AG04450 (cell line): ENCODE data around the gene TANGO2. TPM values are rescaled to one million over a fixed set of nuclear protein-coding genes. Genes with fewer than 3 reads are reported as not detected.

Experiments
- CTCF ChIA-PET: fragments of 300-600, 350-600 bp; formaldehyde crosslinking; extraction: SDS; loops from one replicate; lab custom pipeline; 2022; ENCODE audit warnings: antibody characterized with exemption, inconsistent platforms; lab: Charles Lee
- POLR2A ChIA-PET: fragments of 350-600 bp; formaldehyde crosslinking; extraction: SDS; loops from one replicate; lab custom pipeline; 2021; ENCODE audit warnings: antibody characterized with exemption, inconsistent platforms; lab: Yijun Ruan, JAX
- DNase-seq: peaks from one replicate; pipeline ENCODE4 v3.0.0-alpha.2; 2011; ENCODE audit warnings: low read depth, low spot score
- H3K27ac ChIP-seq: one replicate; pipeline ENCODE4 v1.5.1; 2012; ENCODE audit warnings: low read depth, low read length, control low read depth
- H3K27me3 ChIP-seq: one replicate; pipeline ENCODE4 v1.6.0; 2012; ENCODE audit warnings: low read length; ENCODE audit not compliant: control insufficient read depth, insufficient read depth
- H3K4me3 ChIP-seq: 2 replicates; pipeline ENCODE4 v1.5.1; 2011; ENCODE audit warnings: mild to moderate bottlenecking, low read depth, low read length, control low read depth
- H3K9me3 ChIP-seq: 2 replicates; pipeline ENCODE4 v1.5.1; 2012; ENCODE audit warnings: low read length; ENCODE audit not compliant: control insufficient read depth, insufficient read depth
- CTCF ChIP-seq: IDR thresholded peaks from 2 replicates; pipeline ENCODE4 v1.5.1; 2011; ENCODE audit warnings: low read depth, low read length, control low read depth, inconsistent platforms
- polyA plus RNA-seq: library from polyadenylated mRNA; depleted of rRNA; stranded (reverse); fragments of >200 nt; gene quantifications from 2 replicates; pipeline ENCODE4 v1.2.3, GENCODE V29; 2011; rRNA removed
- small RNA-seq: library from RNA; depleted of rRNA; stranded (forward); fragments of <200 nt; gene quantifications from one replicate; pipeline ENCODE3, GENCODE V24; 2012; ENCODE audit warnings: low read depth; ENCODE audit not compliant: insufficient read length

The TANGO2 gene
- polyA plus RNA-seq, 1 experiment, result 21.3 TPM

DNA sequence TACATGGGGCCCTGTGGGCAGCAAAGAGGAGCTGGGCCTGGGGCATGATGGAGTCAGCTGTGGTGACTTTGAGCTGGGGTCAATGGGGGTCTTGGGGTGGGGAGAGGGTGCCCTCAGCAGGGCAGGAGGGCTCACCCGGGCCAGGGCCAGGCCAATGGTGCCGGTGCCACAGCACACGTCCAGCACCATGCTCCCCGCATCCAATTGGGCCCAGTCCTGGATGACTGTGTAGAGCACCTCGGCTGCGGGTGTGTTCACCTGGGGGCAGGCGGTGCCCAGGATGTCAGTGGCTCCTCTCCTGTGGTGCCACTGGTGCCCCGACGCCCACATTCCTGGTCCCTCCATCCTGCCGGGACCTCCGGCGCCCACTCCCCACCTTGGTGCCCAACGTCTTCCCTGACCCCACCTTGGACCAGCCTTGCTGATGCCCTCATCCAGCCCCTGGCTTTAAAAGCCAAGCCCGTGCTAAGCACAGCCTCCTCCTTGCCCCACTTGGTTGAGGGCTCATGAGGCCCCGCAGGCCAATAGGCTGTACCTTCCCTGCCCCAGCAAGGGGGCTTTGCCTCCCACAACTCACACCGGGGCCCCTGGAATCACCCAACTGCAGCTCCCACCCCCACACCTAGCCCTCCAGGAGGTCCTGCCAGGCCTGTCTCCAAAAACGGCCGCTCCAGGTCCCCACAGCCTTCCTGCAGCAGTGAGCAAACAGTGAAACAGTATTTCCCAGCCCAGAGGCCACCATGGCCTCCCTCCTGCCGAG is 92.8 kb downstream of the TANGO2 start:
- ChIA-PET POLR2A (no interaction called here), CTCF (no interaction called here)
- no peak for DNase-seq
- Histone ChIP-seq H3K4me3 (no peak overlapping the region), H3K9me3 (no peaks in the 10 kb centered on the region; the same call in 1 of the 2 replicates), H3K27ac (no peak overlapping the region), H3K27me3 (no peaks in the 10 kb centered on the region)
- TF ChIP-seq CTCF, result no peak

DNA sequence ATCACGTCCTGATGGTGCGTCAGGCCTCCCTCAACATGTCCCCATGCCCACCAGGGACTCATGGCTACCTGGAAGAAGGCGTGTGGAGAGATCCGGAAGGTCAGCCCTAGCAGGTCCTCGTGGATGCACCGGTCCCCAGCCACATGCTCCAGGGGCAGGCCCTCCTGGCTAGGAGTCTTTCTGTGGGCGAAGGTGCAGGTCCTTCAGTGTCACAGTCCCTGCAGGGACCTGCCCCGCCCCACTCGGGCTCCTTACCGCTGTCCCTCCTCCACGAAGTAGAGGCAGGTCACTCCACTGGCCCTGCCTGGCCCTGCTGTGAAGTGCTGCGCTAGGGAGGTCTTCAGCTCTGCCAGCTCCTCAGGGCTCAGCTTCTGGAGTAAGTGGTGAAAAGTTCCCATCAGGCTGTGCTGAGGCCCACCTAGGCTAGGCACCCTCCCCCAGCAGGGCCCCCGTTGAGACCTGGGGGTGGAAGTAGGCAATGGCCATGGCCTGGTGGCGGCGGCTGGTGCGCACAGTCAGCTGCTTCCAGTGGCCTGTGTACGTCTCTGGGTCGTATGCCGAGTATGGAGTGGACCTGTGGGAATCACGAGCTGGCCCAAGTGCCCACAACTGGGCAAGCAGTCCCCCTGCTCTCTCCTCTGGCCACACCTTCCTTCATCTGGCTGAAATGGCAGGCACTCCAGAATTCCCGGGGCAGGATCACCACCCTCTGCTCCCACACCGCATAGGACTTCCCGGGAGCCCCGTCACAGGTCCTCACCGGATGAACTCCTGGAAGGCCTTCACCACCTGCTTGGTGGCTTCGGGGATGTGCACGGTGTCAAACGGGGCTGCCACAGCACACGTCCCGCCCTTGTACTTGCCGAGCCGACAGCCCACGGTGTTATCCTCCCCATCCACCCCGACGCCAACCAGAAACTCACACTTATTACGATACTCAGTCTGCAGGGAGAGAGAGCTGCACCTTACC is 93.9 kb downstream of the TANGO2 start:
- DNase-seq, result no peak
- Histone ChIP-seq H3K4me3 (no peak overlapping the region), H3K27ac (no peak overlapping the region), H3K9me3 (no peaks in the 10 kb centered on the region; the same call in 1 of the 2 replicates), H3K27me3 (no peaks in the 10 kb centered on the region)
- no peak for TF ChIP-seq CTCF
- CTCF ChIA-PET, result no interaction called here
- POLR2A ChIA-PET, result no interaction called here

GRCh38 chr22:20115691-20116375 is 94.9 kb downstream of the TANGO2 start, which contains the start of gene RANBP1:
Gene RANBP1, plus strand, starts transcription at chr22:20116104. Its CDS starts 81 bp downstream, at chr22:20116185.
- Histone ChIP-seq H3K4me3 (peak within 1 kb of the TSS; percentile 98), H3K27ac (peak within 1 kb of the TSS; percentile 75), H3K9me3 (no peaks in the 10 kb centered on the region; the same call in 1 of the 2 replicates), H3K27me3 (no peaks in the 10 kb centered on the region)
- DNase-seq, result no peak
- CTCF ChIA-PET, result no interaction called here
- TF ChIP-seq CTCF, result no peak
- POLR2A ChIA-PET, result interaction anchor here (2.7 kb wide), 1 partner anchor 14 kb away, joined by 12 read pairs; no protein-coding TSS in a partner anchor

DNA sequence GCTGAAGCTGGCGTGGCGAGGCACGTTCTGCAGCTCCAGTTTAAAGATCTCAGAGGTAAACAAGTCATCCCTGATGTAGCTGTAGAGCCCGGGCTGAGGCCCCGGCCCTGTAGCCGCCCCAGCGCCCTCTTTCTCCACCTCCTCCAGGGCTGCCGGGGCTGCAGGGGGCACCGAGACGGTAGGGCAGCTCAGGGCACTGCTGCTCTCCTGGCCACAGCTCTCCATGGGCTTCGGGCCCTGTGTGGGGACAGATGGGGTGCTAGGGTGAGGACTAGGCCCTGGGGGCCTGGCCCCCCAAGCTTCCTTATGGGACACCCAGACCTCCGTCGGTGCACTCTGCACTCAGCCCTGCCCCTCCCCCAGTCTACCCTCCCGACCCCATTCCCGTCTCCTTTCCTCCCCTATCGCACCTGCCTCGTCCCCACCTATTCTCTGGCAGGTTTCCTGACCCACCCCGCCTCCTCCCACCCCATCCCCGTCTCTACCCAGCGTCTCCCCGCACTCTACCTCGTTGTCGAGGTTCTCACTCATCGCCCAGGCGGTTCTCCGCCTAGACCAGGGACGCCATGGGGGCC is 95.6 kb downstream of the TANGO2 start:
- POLR2A ChIA-PET, result interaction anchor here (1.0 to 2.7 kb wide), 4 partner anchors 11 to 453 kb away, joined by 3 to 14 read pairs (median 8); no protein-coding TSS in a partner anchor
- no peak for DNase-seq
- CTCF ChIA-PET, result no interaction called here

More for the DNA sequence above, 95.6 kb downstream of the TANGO2 start:
- Histone ChIP-seq H3K9me3 (no peaks in the 10 kb centered on the region; the same call in 1 of the 2 replicates), H3K27me3 (no peaks in the 10 kb centered on the region), H3K27ac (peak overlapping the region; percentile 75), H3K4me3 (peak overlapping the region; percentile 98)
- no peak for TF ChIP-seq CTCF

Small RNA genes lying within 50 kb of the gene (small RNA-seq; reads per million reads assigned to genes)
- gene MIR185 (551 reads per million, percentile 94 among the genes with 10 or more reads in this experiment), gene MIR6816 (not detected), gene RF00017 (not detected)

Other genes starting within 250 kb of the TANGO2 start
- gene GNB1L, start 166.2 kb upstream of the TANGO2 start, polyA plus RNA-seq, result 1.3 and 1.6 TPM in 2 replicates
- gene RTL10, start 166.2 kb upstream of the TANGO2 start, polyA plus RNA-seq, result 9.5 and 13.1 TPM in 2 replicates
- 79.4 and 105 TPM in 2 replicates for gene COMT, start 79.3 kb upstream of the TANGO2 start, polyA plus RNA-seq
- 13.3 and 15.8 TPM in 2 replicates for gene TXNRD2, start 79.3 kb upstream of the TANGO2 start, polyA plus RNA-seq
- gene ARVCF, start 4.3 kb upstream of the TANGO2 start, polyA plus RNA-seq, result 5.6 and 8.2 TPM in 2 replicates
- 22.0 and 22.8 TPM in 2 replicates for gene DGCR8, start 59.1 kb downstream of the TANGO2 start, polyA plus RNA-seq
- 154 and 174 TPM in 2 replicates for gene RANBP1, start 95.0 kb downstream of the TANGO2 start, polyA plus RNA-seq
- gene TRMT2A, start 96.1 kb downstream of the TANGO2 start, polyA plus RNA-seq, result 15.6 and 20.4 TPM in 2 replicates
- gene ZDHHC8, start 110.7 kb downstream of the TANGO2 start, polyA plus RNA-seq, result 13.5 and 21.9 TPM in 2 replicates
- not detected in 2 replicates for gene CCDC188, start 129.9 kb downstream of the TANGO2 start, polyA plus RNA-seq
- 0.16 and 0.38 TPM in 2 replicates for gene RTN4R, start 247.2 kb downstream of the TANGO2 start, polyA plus RNA-seq